ENCODE results near the gene PDLIM5.
"Not testable (repeated sequence)": the region's sequence is repeated elsewhere in the genome, so short reads cannot be mapped to it uniquely, and the experiment has no call there.

PDLIM5 gene

GRCh38 chr4:94504545-94504944, 52.8 kb downstream of the PDLIM5 start:
- no peak for DNase-seq

GRCh38 chr4:94506822-94507221, 55.1 kb downstream of the PDLIM5 start:
- DNase-seq = no peak

- no peak for DNase-seq
These were observed 55.5 kb downstream of the PDLIM5 start for GRCh38 chr4:94507281-94507680.

- DNase-seq = no peak
These were observed 56.0 kb downstream of the PDLIM5 start for GRCh38 chr4:94507708-94508107.

- DNase-seq = no peak
These were observed 56.6 kb downstream of the PDLIM5 start for GRCh38 chr4:94508296-94508695.

GRCh38 chr4:94508806-94509205, 57.1 kb downstream of the PDLIM5 start:
- no peak for DNase-seq

GRCh38 chr4:94511591-94511990, 59.8 kb downstream of the PDLIM5 start:
- no peak for DNase-seq

GRCh38 chr4:94513532-94513931, 61.8 kb downstream of the PDLIM5 start:
- DNase-seq = not testable (repeated sequence)

- DNase-seq = no peak
These were observed 63.6 kb downstream of the PDLIM5 start for GRCh38 chr4:94515365-94515764.

- no peak for DNase-seq
These were observed 64.3 kb downstream of the PDLIM5 start for GRCh38 chr4:94516067-94516466.

GRCh38 chr4:94516999-94517398, 65.3 kb downstream of the PDLIM5 start:
- DNase-seq = no peak

- DNase-seq = no peak
These were observed 65.8 kb downstream of the PDLIM5 start for GRCh38 chr4:94517492-94517891.

GRCh38 chr4:94519019-94519418, 67.3 kb downstream of the PDLIM5 start:
- DNase-seq = no peak

GRCh38 chr4:94519925-94520789, 68.4 kb downstream of the PDLIM5 start:
- no peak for DNase-seq

- DNase-seq = no peak
These were observed 71.4 kb downstream of the PDLIM5 start for GRCh38 chr4:94523033-94523580.

- no peak for DNase-seq
These were observed 71.9 kb downstream of the PDLIM5 start for GRCh38 chr4:94523617-94524016.

GRCh38 chr4:94525993-94526728, 74.4 kb downstream of the PDLIM5 start:
- DNase-seq = no peak

GRCh38 chr4:94527556-94528233, 76.0 kb downstream of the PDLIM5 start:
- no peak for DNase-seq

GRCh38 chr4:94528792-94529451, 77.2 kb downstream of the PDLIM5 start:
- no peak for DNase-seq

- DNase-seq = no peak
These were observed 78.3 kb downstream of the PDLIM5 start for GRCh38 chr4:94530073-94530472.

- no peak for DNase-seq
These were observed 80.4 kb downstream of the PDLIM5 start for GRCh38 chr4:94531991-94532789.

Data from activated T-cell treated with anti-CD3 and anti-CD28 coated beads, Interleukin-2, amount 50 U/mL, for 1 hour (primary cell).